ENCODE data around the gene SLC6A8.
"Not testable (repeated sequence)": the region's sequence is repeated elsewhere in the genome, so short reads cannot be mapped to it uniquely, and the experiment has no call there.

The SLC6A8 gene

GRCh38 chrX:153694256-153694655, 6.5 kb downstream of the SLC6A8 start:
- DNase-seq, result not testable (repeated sequence)

DNA sequence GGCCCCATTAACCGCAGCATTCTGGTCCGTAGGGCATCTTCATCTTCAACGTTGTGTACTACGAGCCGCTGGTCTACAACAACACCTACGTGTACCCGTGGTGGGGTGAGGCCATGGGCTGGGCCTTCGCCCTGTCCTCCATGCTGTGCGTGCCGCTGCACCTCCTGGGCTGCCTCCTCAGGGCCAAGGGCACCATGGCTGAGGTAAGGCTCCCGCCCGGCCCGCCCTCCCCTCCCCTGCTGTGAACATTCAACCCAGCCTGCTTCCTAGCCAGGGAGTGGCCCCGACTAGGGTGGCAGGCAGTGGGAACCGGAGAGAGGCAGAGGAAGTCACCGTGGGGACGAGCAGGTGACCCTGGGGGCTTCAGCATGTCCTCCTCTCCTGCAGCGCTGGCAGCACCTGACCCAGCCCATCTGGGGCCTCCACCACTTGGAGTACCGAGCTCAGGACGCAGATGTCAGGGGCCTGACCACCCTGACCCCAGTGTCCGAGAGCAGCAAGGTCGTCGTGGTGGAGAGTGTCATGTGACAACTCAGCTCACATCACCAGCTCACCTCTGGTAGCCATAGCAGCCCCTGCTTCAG, 7.1 kb downstream of the SLC6A8 start:
- no peak for DNase-seq

DNA sequence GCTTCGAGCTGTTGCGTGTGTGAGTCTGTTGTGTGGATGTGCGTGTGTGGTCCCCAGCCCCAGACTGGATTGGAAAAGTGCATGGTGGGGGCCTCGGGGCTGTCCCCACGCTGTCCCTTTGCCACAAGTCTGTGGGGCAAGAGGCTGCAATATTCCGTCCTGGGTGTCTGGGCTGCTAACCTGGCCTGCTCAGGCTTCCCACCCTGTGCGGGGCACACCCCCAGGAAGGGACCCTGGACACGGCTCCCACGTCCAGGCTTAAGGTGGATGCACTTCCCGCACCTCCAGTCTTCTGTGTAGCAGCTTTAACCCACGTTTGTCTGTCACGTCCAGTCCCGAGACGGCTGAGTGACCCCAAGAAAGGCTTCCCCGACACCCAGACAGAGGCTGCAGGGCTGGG, 8.4 kb downstream of the SLC6A8 start:
- no peak for DNase-seq

- DNase-seq, result not testable (repeated sequence)
Observed at GRCh38 chrX:153696538-153696937, 8.8 kb downstream of the SLC6A8 start.

DNA sequence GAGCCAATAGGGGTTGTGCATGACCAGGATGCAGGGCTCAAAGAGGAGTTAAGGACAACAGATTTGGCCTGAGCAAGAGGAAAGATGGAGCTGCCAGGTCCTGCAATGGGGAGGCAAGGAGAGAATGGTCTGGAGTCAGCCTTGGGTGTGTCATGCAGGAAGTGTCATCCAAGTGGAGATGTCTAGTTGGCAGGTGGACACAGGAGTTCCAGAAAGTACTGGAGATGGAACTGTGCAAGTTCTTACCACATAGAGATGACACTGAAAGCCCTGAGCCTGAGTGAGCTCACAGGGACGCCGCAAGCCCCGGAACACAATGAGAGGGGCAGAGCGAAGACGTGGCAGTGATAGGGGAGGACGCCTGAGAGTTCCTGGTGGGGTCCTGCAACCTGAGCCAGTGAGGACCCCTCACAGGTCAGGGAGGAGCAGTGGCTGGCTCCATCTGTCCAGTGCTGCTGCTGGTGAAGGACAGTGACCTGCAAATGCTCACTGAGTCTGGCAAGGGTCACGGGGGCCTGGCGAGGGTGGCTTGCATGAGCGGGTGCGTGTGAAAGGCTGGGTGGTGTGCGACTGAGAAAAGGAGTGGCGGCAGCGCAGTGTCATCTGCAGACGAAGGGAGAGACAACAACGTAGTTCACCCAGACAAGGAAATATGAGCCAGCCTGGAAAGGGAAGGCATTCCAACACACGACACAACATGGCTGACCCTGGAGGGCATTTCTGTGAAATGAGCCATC, 9.4 kb downstream of the SLC6A8 start:
- not testable (repeated sequence) for DNase-seq

DNA sequence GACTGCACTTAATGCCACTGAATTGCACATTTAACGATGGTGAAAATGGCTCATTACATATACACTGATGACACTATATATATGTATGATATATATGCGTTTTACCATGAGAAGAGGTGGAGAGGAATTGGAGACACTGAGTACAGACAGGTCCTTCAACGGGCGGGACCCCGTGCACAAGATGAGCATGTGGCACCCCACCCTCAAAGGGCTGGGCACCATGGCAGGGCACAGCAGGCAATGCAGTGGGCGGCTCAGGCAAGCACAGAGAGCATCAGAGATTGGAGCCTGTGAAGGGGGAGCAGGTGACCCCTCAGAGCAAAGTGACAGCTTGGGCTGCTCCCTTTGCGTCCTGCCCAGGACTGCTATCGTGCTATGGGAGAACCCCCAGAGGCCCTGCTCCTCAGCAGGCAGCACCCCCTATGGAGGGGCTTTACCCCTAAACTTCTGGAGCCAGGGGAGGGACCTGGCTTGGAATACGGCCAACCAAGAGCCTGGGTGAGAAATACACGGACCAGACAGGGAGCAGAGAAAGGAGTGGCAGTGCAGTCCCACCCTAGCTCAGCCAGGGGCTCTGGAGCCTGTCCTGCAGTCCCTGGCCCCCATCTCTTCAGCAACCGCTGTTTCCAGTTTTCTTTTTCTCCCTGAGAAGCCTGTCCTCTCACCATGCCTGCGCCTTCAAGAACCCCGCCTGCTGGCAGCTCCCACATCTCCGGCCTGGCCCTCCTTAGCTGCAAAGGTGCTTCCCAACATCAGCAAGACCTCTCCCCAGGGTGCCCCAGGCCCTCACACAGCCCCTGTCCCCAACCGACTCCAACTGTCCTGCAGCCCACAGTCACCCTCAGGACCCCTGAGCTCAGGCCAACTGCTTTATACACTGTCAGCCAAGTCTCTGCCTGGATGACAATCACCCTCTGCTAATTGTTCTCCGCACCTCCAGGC, 10.5 kb downstream of the SLC6A8 start:
- no peak for DNase-seq

GRCh38 chrX:153699210-153699783, 11.6 kb downstream of the SLC6A8 start:
- not testable (repeated sequence) for DNase-seq

- not testable (repeated sequence) for DNase-seq
Observed at GRCh38 chrX:153699784-153700371, 12.2 kb downstream of the SLC6A8 start.

GRCh38 chrX:153700376-153700945, 12.7 kb downstream of the SLC6A8 start:
- no peak for DNase-seq

GRCh38 chrX:153700967-153701366, 13.2 kb downstream of the SLC6A8 start:
- no peak for DNase-seq

GRCh38 chrX:153701706-153702105, 14.0 kb downstream of the SLC6A8 start:
- no peak for DNase-seq

- no peak for DNase-seq
Observed at GRCh38 chrX:153702336-153703035, 14.8 kb downstream of the SLC6A8 start.

GRCh38 chrX:153703036-153703370, 15.3 kb downstream of the SLC6A8 start:
- DNase-seq, result no peak

GRCh38 chrX:153704021-153704526, 16.3 kb downstream of the SLC6A8 start:
- no peak for DNase-seq

GRCh38 chrX:153704631-153705402, 17.1 kb downstream of the SLC6A8 start:
- not testable (repeated sequence) for DNase-seq

GRCh38 chrX:153705403-153706060, 17.8 kb downstream of the SLC6A8 start:
- DNase-seq, result not testable (repeated sequence)

DNA sequence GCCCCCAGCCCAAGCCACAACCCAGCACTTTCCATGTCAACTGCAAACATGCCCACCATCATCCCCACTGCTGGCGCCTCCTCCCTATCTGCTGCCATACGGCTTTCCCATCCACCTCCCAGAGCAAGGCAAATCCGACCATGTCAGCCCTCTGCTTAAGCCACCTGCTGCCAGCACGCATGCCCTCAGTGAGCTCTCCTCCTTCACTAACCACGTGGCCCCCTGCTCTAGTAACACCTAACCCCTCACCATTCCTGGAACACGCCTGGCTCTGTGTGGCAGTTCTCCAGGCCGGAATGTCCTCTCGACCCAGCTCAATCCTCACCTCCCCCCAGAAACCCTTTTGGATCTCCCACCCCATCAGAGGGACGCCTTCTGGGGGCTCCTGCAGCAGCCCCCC, 19.1 kb downstream of the SLC6A8 start:
- DNase-seq, result no peak

DNA sequence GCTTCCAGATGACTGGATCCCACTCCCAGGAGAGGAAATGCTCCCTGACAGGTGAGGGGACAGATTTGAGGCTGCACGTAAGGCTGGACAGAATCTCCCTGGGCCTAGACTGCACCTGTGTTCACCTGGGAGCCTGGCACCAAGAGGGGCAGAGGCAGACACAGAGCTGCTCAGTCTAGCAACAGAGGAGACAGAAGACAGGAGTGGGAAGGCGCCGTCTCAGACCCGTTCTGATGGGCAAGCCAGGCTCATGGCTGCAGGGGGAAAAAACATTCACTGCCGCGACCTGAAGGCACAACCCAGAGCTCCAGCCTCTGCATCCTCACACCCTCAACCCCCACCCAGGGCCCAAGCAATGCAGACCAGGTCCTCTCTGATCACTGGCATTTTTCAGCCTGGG, 19.7 kb downstream of the SLC6A8 start:
- DNase-seq, result no peak

GRCh38 chrX:153708415-153708814, 20.7 kb downstream of the SLC6A8 start:
- DNase-seq, result peak in 3 of 5 donors; percentile 18 to 39 (median 22)

Data from T-helper 1 cell (primary cell).